Bone marrow (tissue), 2 donors: Measurements from ENCODE around the gene TMEM255B.

Experiments
- DNase-seq, 2 donors: peaks; one replicate each; lab custom pipeline; 2025; lab: John Stamatoyannopoulos, UW

TMEM255B gene

GRCh38 chr13:113834496-113835200 is 75.6 kb downstream of the TMEM255B start:
- no peak for DNase-seq

GRCh38 chr13:113835461-113836270 is 76.6 kb downstream of the TMEM255B start:
- no peak for DNase-seq

DNA sequence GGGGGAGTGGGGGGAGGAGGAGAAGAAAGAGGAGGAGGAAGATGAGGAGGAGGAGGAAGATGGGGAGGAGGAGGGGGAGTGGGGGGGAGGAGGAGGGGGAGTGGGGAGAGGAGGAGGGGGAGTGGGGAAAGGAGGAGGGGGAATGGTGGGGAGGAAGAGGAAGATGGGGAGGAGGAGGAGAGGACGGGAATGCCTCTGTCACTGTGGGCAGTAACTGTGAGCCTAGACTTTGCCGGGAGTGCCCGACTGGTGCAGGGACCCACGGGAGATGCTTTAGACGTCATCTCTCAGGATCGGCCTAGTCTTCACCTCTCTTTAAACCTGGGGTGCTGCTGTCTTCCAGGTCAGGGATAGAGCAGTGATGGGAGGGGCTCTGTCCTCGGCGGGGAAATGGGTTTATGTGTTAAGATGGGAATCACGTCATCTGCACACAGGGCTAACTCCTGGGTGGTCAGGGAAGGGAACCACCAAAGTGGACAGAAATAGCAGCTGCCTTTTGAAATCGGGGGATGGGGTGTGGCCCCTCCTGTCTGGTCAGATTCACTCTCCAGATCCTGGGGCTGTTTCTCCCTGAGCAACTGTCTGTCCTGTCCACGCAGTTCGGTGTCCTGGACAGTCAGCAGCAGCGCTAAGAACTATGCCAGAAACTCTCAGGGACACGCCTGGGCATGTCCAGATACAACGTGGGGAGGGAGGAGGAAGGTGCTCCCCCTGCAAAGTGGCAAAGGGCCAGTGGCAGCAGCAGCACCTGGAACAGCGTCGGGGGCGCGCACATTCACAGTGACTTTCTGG is 77.9 kb downstream of the TMEM255B start:
- no peak for DNase-seq

DNA sequence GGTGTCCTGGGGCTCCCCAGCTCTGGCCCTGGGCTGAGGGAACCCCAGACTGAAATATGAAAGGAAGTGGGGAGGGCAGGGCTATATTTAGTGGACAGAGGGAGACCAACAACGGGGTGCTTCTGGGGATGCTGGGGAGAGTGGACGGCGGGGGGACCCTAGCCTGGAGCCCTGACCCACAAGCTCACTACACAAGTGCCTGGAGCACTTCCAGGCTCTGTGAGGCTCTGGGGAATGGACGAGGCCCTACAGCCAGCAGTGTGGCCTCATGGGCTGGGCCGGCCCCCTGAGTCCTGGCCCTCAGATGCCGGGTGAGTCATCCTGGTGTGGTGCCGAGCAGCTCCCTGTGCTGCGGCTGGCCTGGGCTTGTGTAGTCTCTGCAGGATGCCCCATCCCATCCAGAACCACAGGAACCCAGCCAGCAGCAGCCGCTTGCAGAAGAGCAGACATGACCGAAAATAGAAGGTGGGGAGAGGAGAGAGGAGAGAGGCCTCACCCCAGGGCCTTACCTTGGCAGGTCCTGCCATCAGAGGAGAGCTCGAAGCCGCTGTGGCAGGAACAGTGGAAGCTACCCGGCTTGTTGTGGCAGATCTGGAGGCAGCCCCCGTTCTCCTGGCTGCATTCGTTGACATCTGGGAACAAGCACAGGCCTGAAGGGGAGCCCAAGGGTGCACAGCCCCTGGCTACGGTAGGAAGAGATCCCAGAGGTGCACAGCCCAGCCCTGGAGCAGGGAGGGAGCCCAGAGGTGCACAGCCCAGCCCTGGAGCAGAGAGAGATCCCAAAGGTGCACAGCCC is 78.7 kb downstream of the TMEM255B start:
- no peak for DNase-seq

GRCh38 chr13:113838711-113839201 is 79.7 kb downstream of the TMEM255B start:
- no peak for DNase-seq

- DNase-seq = no peak
These were observed 80.6 kb downstream of the TMEM255B start for GRCh38 chr13:113839536-113840204.

DNA sequence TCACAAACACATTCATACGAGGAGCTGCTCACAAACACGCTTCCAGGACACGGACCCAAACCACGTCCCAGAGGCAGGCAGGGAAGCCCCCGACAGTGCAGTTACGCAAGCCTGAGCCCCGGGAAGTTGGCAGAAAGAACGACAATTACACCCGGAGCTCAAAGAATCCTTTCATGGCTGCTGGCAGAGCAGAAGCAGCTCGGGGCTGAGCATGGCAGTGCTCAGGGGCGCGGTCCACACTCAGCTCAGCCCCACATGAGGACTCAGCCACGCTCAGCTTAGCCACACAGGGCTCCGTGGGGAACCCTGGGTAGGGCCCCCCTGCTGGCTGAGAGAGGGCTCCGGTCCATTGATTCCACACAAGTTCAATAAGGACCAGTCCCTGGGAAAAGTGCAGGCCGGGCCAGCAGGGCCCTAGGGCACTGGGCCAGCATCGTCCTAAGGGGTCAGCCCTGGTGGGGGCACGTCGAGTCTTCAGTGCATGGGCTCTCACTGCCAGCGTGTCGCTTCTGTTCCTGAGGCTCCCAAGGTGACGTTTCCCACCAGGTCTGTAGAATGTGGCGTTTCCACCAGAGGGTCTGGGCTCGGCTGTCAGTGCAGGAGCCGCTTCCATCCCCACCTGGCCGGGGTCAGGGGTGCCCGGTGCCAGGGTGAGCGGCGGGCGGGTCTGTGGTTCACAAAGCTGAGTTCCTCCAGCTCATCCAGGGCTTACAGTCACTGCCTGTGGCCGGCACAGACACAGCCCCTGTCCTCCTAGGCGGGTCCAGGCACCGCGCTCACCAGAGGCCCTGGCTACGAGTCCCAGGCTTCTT is 81.7 kb downstream of the TMEM255B start:
- DNase-seq = no peak

DNA sequence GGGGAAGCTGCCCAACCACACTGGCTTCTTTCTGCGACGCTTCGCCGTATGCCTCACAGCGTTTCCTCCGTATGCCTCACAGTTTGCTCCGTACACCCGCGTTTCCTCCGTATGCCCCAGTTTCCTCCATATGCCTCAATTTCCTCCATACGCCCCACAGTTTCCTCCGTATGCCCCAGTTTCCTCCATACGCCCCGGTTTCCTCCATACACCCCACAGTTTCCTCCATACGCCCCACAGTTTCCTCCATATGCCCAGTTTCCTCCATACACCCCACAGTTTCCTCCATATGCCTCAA is 82.3 kb downstream of the TMEM255B start:
- DNase-seq = no peak

DNA sequence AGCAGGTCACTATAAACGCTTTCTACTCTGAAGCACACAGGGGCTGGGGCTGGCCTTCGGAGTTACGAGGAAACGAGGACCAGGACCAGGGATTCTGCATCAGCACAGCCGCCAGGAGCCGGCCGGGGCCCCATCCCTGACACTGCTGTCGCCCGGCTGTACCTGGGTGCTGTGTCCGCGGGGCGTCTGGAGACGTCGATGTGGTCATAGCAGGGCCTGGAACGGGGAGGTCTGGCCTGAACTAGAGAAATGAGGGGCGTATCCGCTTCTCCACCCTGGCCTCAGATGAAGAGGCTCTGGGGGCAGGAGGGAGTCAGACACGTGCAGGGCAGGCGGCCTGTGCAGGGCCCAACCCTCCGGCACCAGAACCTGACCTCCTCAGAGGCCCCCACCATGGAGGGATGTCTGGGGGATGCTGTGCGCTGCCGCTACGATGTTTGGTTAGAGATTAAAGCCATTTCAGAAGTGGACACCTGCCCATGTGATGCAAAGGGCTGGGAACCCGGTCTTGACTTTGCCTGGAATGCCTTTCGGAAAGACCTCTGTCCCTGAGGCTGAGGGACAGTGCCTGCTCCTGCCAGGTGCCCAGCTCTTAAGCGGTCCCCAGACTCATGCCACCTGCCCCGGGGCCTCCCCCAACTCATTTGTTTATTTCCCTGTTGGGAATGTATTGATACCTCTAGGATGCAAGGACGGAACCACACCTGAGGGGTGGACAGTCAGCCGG is 83.5 kb downstream of the TMEM255B start:
- no peak for DNase-seq

GRCh38 chr13:113843063-113843654 is 84.1 kb downstream of the TMEM255B start:
- DNase-seq = no peak

DNA sequence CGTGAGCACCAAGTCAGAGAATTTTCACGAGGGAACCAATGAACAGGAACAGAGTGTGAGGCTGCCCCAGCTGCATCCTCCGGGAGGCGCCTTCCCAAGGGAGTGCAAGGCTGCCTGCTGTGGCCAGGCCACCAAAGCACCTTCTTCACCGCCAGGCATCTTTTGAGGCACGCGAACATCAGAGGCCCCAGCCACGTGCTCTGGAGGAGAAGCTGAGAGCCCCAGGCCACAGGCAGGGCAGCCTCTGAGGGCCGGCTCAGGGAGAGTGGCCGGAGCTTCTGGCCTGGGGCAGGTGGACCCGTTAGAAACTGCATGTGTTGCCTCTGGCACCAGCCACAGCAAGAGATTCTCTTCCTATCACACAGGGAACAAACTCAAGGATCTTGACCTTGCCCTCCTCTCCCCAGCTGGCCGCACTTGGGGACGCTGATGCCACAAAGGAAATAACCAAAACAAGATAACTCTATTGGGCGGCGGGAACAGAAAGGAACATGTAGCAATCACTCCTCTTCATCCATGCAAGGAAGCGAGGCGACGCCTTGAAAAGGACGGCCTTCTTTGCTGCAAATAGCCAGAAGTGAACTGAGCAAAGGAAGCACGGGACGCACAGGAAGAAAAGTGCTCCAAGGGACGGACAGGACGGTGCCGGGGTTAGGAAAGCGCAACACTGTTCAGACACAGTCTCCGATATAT is 85.0 kb downstream of the TMEM255B start:
- no peak for DNase-seq

GRCh38 chr13:113845055-113845454 is 86.0 kb downstream of the TMEM255B start:
- DNase-seq = no peak

- DNase-seq = no peak
These were observed 87.0 kb downstream of the TMEM255B start for GRCh38 chr13:113845723-113846635.

GRCh38 chr13:113846636-113847318 is 87.8 kb downstream of the TMEM255B start:
- no peak for DNase-seq

DNA sequence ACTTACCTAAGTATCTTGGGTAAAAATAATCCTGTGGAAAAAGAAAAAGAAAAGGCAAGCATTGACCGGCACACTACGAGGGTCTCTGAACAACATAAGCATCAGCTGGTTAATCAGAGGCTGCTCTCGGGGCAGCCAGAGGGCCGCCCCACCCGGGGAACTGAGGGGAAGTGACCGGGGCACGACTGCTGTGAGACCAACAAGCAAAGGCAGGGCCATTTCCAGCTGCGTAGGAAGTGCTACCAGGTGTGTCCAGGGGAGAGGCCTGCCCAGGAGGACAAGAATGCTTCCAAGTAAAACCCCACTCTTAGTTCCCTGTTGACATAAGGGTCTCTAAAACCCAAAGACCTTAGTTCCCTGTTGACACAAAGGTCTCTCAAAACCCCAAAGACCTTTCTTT is 89.0 kb downstream of the TMEM255B start:
- no peak for DNase-seq

DNA sequence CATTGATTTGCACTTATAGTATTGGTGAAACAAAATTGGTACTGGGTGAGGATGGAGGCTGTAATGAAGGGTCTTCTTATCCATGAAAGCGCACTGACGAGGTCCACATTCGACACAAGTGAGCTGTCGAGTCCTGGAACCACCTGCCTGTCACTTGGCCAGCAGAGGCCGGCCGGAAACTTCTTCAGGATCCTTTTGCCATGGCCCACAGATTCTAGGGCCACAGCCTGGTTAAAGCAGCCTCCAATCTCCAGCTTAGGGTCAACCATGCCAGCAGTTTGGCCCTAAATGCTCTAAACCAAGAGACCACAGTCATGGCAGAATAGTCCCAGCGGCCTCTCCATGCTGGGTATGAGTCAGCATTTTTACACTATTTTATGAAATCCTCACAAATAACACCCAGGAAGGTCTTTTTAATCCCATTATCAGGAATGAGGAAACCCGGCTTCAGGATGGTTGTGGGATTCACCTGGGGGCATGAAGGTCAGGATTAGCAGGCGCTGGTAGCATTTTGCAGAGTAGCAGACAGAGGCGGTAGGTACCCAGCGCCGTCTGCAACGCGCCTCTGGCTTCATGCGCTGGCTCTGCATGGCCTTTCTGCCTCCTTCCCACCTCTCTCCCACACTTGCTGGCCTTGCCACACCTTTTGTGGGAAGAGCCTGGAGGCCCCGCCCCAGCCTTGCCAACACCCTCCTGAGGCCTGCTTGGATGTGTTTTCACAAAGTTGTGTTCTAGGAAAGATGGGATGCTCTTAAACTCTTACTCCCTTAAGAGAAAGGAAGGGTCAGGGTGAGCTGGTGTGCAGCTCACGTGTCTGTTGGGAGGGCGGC is 89.6 kb downstream of the TMEM255B start:
- no peak for DNase-seq
